Breast epithelium (tissue), 4 donors: ENCODE data around the gene SPP1. TPM values are rescaled to one million over a fixed set of nuclear protein-coding genes. Genes with fewer than 3 reads are reported as not detected.

Source experiments
- DNase-seq, 2 donors: peaks; one replicate each; pipeline ENCODE4 v3.0.0-alpha.2; 2019; ENCODE audit warnings: low spot score in 2 of 2
- H3K27ac ChIP-seq, 2 donors: fragments of 200-600 bp; sonication (generic) in 1 of 2; one replicate each; pipeline ENCODE4 v1.5.1; 2016 to 2019; ENCODE audit warnings: mild to moderate bottlenecking in 1 of 2
- H3K27me3 ChIP-seq, 2 donors: fragments of 200-600 bp; sonication (generic) in 1 of 2; one replicate each; pipeline versions ENCODE4 v1.5.1 to v1.6.0; 2017 to 2019; ENCODE audit warnings: control low read depth in 1 of 2, mild to moderate bottlenecking in 1 of 2
- H3K36me3 ChIP-seq: fragments of 200-600 bp; one replicate; pipeline ENCODE4 v1.5.1; 2019
- H3K4me1 ChIP-seq, 2 donors: fragments of 200-600 bp; sonication (generic); one replicate each; pipeline ENCODE4 v1.5.1; 2016 to 2019; ENCODE audit warnings: control low read depth in 1 of 2
- H3K4me3 ChIP-seq, 3 donors: fragments of 200-600 bp; sonication (generic); 1 replicate in 2 of 3; 2 replicates in 1 of 3; pipeline ENCODE4 v1.5.1; 2016 to 2019; ENCODE audit warnings: mild to moderate bottlenecking in 3 of 3, moderate library complexity in 2 of 3
- H3K9me3 ChIP-seq, 2 donors: fragments of 200-600 bp; sonication (generic) in 1 of 2; one replicate each; pipeline ENCODE4 v1.5.1; 2016 to 2019; ENCODE audit warnings: control low read depth in 1 of 2
- CTCF ChIP-seq, 3 donors: fragments of 450-650 bp; IDR thresholded peaks; one replicate each; pipeline ENCODE4 v1.5.1; 2016 to 2017; ENCODE audit warnings: antibody characterized with exemption in 3 of 3, mild to moderate bottlenecking in 3 of 3, moderate library complexity in 3 of 3
- POLR2A ChIP-seq: fragments of 450-650 bp; IDR thresholded peaks from one replicate; pipeline ENCODE4 v1.6.1; 2016; ENCODE audit warnings: antibody characterized with exemption, mild to moderate bottlenecking, moderate library complexity
- POLR2AphosphoS5 ChIP-seq, 3 donors: sonication (generic); formaldehyde crosslinking; IDR thresholded peaks; one replicate each; pipeline ENCODE4 v1.6.1; 2017; ENCODE audit warnings: antibody characterized with exemption in 3 of 3
- intact Hi-C: fragments of 100-400 bp; cut with DNase I; formaldehyde crosslinking; loops from one replicate; pipeline ENCODE4 v1.15.1; 2023; ENCODE audit warnings: low total_unique reads
- total RNA-seq, 3 donors: library from RNA; depleted of rRNA; stranded (reverse); fragments of >200 nt; gene quantifications; one replicate each; pipeline ENCODE4 v1.1.0, GENCODE V29; 2016

Gene SPP1
- total RNA-seq, 3 donors from 2014 or later: 25.0 to 508 (median 32.8) TPM

GRCh38 chr4:87965501-87965975 is 10.0 kb upstream of the SPP1 start:
- Histone ChIP-seq H3K27ac (no peak overlapping the region), H3K27me3 (no peaks in the 10 kb centered on the region), H3K9me3 (no peaks in the 10 kb centered on the region), H3K4me3 (no peak overlapping the region), H3K4me1 (no peaks in the 10 kb centered on the region), H3K36me3 (no peaks in the 10 kb centered on the region)
- TF ChIP-seq CTCF (IDR thresholded peaks at IDR 0.05) (no peak), POLR2AphosphoS5 (IDR thresholded peaks at IDR 0.05) (no peak), POLR2A (no peak)
- intact Hi-C loops: no loop called here
- DNase-seq: no peak

- intact Hi-C loops: no loop called here
- TF ChIP-seq POLR2AphosphoS5 (IDR thresholded peaks at IDR 0.05): no peak
- no peaks in the 10 kb centered on the region for H3K36me3 ChIP-seq
- H3K27ac ChIP-seq: no peak overlapping the region
- H3K27me3 ChIP-seq: no peaks in the 10 kb centered on the region
- no peaks in the 10 kb centered on the region for H3K9me3 ChIP-seq
- DNase-seq: no peak
- no peaks in the 10 kb centered on the region for H3K4me1 ChIP-seq
- H3K4me3 ChIP-seq: no peak overlapping the region
Observed at GRCh38 chr4:87966095-87966496, 9.4 kb upstream of the SPP1 start.

- Histone ChIP-seq H3K27ac (no peak overlapping the region), H3K9me3 (no peaks in the 10 kb centered on the region), H3K4me1 (no peaks in the 10 kb centered on the region), H3K4me3 (no peak overlapping the region), H3K27me3 (no peaks in the 10 kb centered on the region), H3K36me3 (no peaks in the 10 kb centered on the region)
- no peak for TF ChIP-seq POLR2AphosphoS5 (IDR thresholded peaks at IDR 0.05)
- no peak for TF ChIP-seq POLR2A
- no peak for TF ChIP-seq CTCF (IDR thresholded peaks at IDR 0.05)
- DNase-seq: no peak
- intact Hi-C loops: no loop called here
Observed at GRCh38 chr4:87967193-87967592, 8.3 kb upstream of the SPP1 start.

- TF ChIP-seq POLR2A: no peak
- TF ChIP-seq POLR2AphosphoS5 (IDR thresholded peaks at IDR 0.05): no peak
- no peak for TF ChIP-seq CTCF (IDR thresholded peaks at IDR 0.05)
- intact Hi-C loops: loop anchor here (5.0 kb wide), 1 partner anchor 118 kb away; no protein-coding TSS in a partner anchor
Observed at GRCh38 chr4:87970121-87970520, 5.4 kb upstream of the SPP1 start.

GRCh38 chr4:87971866-87972265 is 3.6 kb upstream of the SPP1 start:
- Histone ChIP-seq H3K27me3 (no peaks in the 10 kb centered on the region), H3K4me3 (no peak overlapping the region), H3K9me3 (no peaks in the 10 kb centered on the region), H3K36me3 (no peaks in the 10 kb centered on the region), H3K4me1 (no peaks in the 10 kb centered on the region), H3K27ac (no peak overlapping the region)
- intact Hi-C loops: loop anchor here (5.0 kb wide), 1 partner anchor 120 kb away; no protein-coding TSS in a partner anchor
- TF ChIP-seq CTCF (IDR thresholded peaks at IDR 0.05) (no peak), POLR2AphosphoS5 (IDR thresholded peaks at IDR 0.05) (no peak)
- DNase-seq: no peak

More at GRCh38 chr4:87970121-87970520, 5.4 kb upstream of the SPP1 start:
- no peaks in the 10 kb centered on the region for H3K27me3 ChIP-seq
- no peaks in the 10 kb centered on the region for H3K36me3 ChIP-seq
- no peak for DNase-seq
- H3K4me3 ChIP-seq: no peak overlapping the region
- no peak overlapping the region for H3K27ac ChIP-seq
- no peaks in the 10 kb centered on the region for H3K9me3 ChIP-seq
- H3K4me1 ChIP-seq: no peaks in the 10 kb centered on the region
